Fibroblast of mammary gland (primary cell): ENCODE results near the gene MPP1.
"Not testable (repeated sequence)": the region's sequence is repeated elsewhere in the genome, so short reads cannot be mapped to it uniquely, and the experiment has no call there.

Experiments
- DNase-seq: peaks from one replicate; pipeline ENCODE4 v3.0.0-alpha.2; 2010; ENCODE audit warnings: low read depth
- H3K4me3 ChIP-seq: 2 replicates; pipeline ENCODE4 v1.5.1; 2011; ENCODE audit warnings: low read depth, mild to moderate bottlenecking, low read length, moderate library complexity; ENCODE audit not compliant: control insufficient read depth
- TF ChIP-seq, protein P1 (sequence below): conservative IDR thresholded peaks from 2 replicates; pipeline ENCODE4 v1.5.1; 2011; ENCODE audit warnings: low read depth, low read length, inconsistent platforms; ENCODE audit not compliant: control insufficient read depth, insufficient read depth

Gene MPP1

DNA sequence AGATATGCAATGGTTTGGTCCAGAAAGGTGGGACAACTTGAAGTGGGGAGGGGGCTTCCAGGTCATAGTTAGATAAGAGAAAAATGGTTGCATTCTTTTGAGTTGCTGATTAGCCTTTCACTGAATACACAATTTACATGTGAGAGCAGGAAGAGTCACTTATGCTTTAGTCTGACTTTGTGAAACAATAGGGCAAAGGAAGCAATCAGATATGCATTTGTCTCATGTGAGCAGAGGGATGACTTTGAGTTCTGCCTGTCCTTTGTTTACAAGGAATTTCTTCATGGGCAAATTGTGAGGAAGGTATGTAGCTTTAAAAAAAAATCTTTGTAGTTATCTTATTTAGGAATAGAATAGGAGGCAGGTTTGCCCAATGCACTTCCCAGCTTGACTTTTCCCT lies 16.2 kb upstream of the MPP1 start:
- no peak for DNase-seq
- H3K4me3 ChIP-seq = no peak overlapping the region
- TF ChIP-seq, protein P1, sequence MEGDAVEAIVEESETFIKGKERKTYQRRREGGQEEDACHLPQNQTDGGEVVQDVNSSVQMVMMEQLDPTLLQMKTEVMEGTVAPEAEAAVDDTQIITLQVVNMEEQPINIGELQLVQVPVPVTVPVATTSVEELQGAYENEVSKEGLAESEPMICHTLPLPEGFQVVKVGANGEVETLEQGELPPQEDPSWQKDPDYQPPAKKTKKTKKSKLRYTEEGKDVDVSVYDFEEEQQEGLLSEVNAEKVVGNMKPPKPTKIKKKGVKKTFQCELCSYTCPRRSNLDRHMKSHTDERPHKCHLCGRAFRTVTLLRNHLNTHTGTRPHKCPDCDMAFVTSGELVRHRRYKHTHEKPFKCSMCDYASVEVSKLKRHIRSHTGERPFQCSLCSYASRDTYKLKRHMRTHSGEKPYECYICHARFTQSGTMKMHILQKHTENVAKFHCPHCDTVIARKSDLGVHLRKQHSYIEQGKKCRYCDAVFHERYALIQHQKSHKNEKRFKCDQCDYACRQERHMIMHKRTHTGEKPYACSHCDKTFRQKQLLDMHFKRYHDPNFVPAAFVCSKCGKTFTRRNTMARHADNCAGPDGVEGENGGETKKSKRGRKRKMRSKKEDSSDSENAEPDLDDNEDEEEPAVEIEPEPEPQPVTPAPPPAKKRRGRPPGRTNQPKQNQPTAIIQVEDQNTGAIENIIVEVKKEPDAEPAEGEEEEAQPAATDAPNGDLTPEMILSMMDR = no peak

DNA sequence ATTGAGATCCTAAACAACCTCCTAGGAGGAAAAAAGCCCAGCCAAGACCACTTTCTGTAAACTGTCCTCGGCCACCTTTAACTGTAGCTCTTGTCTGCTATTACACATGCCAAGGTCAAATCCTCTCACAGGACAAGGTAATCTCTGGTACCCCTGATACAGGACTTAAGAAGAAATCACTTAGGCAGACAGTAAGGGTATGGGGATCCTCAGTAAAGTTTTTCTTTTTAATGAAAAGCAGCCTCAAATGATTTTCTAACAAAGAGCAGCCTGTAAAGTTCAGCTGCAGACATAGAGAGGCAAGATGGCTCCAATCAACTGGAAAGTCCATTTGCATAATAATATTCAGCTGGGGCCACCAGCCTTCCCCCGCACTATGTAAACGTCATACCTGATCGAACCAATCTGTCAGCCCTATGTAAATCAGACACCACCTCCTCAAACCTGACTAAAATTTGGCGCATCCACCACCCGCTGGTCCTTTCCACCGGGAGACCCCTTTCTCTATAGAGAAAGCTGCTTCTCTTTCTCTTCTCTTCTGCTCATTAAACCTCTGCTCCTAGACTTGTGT lies 14.6 kb upstream of the MPP1 start:
- TF ChIP-seq, protein P1 = no peak
- DNase-seq = no peak
- no peak overlapping the region for H3K4me3 ChIP-seq

DNA sequence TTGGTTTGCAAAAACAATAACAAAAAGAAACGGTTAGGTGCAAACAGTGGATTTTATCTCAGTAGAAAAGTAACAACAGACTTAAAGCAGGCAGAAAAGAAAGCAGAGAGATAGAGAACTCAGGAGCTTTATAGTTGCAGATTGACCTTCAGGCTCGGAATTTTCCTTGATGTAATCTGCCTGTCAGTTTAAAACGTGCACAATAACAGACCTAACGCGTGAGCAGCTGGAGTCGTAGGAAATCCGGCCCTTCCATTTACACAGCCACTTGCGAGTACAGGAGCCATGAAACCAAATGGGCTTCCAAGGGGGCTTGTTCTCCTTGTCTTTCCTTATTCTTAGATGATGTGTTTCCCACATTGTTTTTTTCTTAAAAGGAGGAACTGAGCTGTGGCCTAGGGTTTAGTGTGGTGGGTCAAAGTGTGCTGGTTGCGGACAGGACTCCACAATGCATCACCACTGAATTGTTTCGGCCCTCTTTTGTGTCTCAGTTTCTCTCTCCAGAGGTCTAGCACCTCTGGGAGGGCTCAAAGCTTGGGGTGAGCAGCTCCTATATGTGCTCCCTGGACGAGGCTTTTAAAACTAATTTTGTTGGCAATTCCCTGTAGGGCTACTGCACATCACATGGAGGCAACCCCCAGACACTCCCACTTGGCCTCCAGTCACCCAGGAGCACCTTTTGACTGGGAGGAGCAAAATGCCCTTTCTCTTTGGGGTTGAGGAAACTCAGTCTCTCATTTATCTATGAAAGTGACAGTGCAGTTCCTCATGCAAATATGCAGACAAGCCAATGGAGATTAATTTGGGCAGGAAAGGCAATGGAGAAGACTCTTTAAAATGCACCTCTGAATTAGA lies 13.9 kb upstream of the MPP1 start:
- no peak overlapping the region for H3K4me3 ChIP-seq
- no peak for DNase-seq
- TF ChIP-seq, protein P1 = no peak

DNA sequence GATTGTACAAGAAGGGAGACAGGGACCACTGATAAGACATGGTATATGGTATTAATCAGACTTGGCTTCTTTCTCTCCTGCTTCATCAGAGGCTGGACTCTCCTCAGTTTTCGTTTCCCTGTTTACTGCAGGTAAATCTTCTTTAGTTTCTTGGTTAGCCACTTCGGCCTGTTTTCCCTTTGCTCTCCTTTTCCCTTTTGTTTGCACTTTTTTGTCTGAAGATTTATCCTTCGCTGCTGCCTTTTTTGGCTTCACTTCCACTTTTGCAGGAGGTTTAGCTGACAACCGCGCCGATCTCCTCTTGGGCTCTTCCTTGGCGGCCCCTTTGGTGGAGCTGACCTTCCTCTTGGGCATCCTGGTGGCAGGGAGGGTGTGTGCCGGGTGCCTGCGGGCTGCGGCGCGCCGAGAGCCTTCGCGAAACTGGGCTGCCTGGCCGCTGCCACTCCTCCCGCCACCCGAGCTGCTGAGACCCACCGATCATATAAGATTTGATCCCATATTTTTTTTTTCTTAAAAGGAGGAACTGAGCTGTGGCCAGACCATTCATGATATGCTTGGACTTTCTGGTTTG lies 11.8 kb upstream of the MPP1 start:
- DNase-seq, H3K4me3 ChIP-seq: not testable (repeated sequence)

DNA sequence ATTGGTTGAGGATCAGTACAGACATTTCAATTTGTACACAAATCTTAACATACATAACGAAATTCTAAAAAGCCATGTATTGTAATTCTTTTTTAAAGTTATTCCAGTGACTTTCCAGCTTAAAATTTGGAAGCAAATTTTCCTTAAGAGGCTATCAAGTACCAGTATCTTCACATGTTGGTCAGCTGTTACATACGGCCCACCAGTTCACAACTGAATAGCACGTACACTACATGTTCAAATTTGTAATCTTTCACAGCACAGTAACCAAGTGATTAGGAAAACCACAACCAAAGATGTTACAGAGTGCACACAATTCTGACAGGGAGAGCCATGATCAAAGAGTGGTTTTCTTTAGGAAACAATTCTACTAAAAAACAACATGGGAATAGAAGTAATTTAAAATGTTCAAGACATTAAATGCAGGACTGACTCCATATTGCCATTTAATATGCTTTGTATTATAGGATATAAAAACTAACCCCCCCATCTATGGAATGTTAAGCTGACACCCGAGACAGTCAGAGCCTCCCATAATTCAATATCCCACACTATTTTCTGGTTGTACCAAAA lies 11.1 kb upstream of the MPP1 start:
- DNase-seq, H3K4me3 ChIP-seq: not testable (repeated sequence)

DNA sequence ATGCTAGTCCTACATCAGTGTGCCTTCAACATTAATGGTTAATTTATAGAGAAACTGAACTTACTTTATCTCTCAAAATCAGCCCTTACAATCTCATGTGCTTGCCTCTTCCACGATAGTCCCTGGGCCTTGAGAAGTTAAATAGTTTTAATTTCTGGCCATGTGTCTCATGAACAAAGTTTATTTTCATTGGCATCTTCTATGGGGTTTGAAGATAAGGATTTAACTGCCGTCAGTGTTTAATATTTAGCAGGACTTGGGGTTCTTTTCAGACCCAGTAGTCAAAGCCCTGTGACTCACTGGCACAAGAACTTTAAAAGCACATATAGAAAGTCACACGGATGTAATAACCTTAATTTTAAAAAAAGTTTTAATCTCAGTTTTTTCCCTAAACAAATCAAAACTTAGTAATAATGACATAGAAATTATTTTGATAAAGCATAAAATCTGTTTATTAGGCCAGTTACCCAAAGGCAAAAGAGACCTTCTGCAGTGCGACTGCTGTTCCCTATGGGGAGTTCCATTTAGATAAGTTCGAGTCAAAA lies 10.1 kb upstream of the MPP1 start:
- DNase-seq = no peak
- H3K4me3 ChIP-seq = no peak overlapping the region
- TF ChIP-seq, protein P1 = no peak

DNA sequence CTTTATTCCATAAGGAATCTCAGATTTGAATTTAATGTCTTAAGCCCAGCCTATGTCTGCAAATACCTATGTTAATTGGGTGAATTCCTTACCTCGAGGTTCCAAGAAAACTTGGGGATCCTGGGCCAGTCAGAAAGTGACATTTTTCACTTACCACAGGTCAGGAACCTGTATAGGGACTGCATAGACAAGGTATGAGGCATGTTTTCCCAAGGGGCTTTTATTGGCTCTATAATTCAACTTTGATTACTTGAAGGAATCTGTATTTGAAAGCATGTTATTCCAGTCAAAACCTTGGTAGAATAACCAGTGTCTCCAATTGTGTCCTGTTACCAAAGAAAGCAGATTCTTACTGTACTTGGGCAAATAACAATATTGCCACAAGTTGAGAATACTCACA lies 8.5 kb upstream of the MPP1 start:
- TF ChIP-seq, protein P1 = no peak
- DNase-seq = no peak
- H3K4me3 ChIP-seq = no peak overlapping the region
